Activated CD4-positive, alpha-beta T cell treated with anti-CD3 and anti-CD28 coated beads for 4 hours (primary cell): ENCODE data around the gene GPSM3.
"Not testable (repeated sequence)": the region's sequence is repeated elsewhere in the genome, so short reads cannot be mapped to it uniquely, and the experiment has no call there.

Experiments
- DNase-seq, 2 donors: peaks; one replicate each; pipeline ENCODE4 v3.0.0-alpha.2; 2020

The GPSM3 gene, protein sequence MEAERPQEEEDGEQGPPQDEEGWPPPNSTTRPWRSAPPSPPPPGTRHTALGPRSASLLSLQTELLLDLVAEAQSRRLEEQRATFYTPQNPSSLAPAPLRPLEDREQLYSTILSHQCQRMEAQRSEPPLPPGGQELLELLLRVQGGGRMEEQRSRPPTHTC

DNA sequence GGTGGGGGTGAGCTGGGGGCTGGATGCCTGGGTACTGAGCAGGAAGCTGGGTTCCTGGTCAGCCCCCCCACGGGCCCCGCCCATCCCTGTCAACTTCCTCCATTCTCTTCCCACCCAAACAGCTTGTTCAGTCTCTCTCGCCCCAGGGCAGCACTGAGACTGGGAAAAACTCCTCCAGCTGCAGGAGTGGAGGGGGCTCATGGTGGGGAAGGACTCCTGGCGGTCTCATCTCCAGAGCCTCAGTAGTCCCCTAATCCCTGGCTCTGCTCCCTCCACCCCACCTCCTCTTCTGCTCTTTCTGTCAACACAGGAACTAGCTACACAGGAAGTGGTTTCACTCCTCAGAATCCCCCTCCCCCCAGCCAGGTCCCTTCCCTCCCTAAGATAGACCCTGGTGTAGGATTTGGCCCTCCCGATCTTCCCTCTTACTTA, at the start of gene GPSM3:
TSS of gene GPSM3 (minus strand) at position 36 of the 432 bp plus-strand sequence. CDS start 130 bp downstream, outside the sequence.
- peak; percentile 43 to 50 for DNase-seq

DNA sequence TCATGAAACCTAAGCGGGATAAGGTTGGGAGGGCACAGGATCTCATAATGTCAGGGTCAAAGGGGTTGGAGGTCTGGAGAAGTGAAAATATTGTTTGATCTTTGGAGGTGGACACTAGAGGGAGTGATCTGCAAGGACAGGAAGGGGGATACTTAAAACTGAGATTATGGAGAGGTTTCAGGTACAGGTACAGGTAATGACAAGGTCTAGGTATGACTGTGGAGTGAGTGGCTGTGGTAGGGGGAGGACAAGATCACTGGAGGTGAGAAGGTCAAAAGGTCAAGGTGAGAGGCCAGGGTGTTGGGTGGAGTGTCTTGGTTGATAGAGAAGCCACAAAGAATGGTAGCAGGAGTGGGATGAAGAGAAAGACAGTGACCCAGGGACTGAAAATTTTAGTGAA, 48.2 kb upstream of the GPSM3 start:
- no peak for DNase-seq

DNA sequence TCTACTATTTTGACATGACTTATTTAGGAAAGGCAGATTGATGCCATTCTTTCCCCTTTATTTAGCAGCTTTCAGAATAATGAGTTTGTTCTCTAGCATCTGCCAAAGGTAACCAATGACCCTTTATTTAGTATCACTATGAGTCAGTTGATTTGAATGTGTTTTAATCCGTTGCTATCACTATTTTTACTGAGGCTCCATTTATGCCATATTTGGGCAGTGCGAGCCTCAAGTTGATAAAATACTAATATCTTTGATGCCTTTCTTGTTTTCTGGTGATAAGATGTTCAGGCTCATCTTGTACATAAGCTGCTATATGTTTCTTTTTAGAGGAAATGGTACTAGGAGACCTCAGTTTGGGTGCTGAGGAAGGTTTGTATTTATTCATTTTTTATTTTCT, 47.0 kb upstream of the GPSM3 start:
- DNase-seq, result no peak

DNA sequence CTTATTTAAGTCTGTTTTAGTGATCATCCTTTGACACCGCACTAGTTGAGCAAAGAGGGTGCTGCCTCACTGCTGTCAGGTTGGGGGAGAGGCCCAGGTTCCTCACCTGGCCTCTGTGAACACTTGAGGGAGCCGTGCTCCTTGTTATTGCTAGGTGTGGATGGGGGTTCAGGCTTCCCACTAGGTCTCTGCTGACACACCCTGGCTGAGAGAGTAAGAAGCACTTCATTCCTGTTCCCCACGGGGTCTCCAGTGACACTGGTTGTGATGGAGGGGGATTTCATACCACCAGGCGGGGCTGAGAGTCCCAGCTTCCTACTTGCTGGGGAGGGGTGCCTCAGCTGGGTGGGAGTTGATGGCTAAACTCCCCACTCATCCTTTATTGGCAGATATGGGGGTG, 42.5 kb upstream of the GPSM3 start:
- no peak for DNase-seq

DNA sequence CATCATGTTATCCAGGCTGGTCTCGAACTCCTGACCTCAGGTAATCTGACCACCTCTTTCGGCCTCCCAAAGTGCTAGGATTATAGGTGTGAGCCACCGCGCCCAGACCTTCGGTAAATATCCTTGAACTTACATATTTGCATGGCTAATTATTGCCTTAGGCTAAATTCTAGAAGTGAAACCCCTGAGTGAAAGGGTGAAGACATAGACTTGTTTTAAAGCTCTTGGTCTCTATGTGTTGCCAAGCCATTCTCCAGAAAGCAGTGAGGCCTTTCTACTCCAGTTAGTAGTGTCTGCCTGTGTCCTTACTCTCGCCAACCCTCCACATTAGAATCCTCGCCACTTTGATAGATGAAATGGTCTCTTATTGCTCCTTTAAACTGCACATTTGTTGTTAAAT, 34.0 kb upstream of the GPSM3 start:
- no peak for DNase-seq

DNA sequence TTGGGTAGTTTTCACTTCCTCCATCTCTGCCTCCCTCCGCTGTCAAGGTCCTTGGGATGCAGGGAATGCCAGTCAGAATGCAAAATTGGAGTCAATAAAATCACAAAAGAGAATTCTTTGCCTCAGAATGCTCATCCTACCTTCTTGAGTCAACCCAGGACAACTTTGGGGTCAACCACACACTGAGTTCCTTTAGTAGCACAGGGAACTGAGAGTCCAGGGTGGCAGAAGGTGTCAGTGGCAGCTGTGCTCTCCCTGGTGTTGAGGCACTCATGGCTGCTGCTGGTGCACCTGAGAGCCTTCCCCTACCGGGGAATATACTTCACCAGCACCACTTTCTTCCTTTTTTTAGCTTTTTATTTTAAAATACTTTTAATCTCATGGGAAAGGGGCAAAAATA, 32.3 kb upstream of the GPSM3 start:
- no peak for DNase-seq

DNA sequence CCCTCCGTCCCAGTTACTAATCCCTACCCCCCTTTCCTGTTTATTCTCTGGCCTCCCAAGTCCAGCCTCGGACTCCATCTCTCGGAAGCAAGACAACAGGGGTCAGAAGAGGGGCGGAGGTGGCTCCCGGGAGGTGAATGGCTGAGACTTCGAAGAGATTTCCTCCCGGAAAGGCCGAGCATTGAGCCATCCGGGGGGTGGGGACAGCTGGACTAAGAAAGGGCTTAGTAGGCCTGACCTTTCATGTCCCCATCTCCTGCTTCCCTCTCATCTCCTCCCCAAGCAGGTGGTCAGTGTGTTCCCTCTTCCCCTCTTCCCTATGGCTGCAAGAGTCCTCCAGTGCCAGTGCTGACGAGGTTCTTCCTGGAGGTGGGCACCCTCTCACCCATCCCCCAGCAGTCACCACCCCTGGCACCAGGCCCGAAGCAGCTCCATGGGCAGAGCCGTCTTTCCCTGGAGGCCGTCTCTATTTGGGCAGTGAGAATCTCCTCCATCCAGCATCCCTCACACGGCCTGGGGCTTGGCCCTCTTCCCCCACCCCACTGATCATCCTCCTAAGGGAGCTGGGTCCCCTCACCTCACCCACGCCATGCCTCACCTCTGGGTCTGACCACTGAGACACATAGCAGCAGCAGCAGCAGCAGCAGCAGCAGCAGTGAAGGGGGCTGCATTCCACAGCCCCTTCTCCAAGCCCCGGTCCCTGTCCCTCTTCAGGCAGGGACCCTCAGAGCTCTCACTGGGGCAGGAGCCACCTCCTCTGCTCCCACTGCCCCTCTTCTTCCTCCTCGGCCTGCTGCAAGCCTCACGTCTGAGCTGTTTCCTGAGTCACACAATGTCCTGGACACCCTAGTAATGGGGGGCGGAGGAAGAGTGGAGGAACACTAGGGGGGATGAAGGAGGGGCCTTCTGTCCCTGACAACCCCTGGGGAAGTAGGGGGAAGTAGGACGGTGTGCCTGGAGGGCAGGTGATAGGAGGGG, 31.1 kb upstream of the GPSM3 start, which contains the start of gene NOTCH4:
TSS of gene NOTCH4 (minus strand) at position 810 of the 978 bp plus-strand sequence. CDS start at position 671, 139 bp downstream.
- DNase-seq, result no peak

DNA sequence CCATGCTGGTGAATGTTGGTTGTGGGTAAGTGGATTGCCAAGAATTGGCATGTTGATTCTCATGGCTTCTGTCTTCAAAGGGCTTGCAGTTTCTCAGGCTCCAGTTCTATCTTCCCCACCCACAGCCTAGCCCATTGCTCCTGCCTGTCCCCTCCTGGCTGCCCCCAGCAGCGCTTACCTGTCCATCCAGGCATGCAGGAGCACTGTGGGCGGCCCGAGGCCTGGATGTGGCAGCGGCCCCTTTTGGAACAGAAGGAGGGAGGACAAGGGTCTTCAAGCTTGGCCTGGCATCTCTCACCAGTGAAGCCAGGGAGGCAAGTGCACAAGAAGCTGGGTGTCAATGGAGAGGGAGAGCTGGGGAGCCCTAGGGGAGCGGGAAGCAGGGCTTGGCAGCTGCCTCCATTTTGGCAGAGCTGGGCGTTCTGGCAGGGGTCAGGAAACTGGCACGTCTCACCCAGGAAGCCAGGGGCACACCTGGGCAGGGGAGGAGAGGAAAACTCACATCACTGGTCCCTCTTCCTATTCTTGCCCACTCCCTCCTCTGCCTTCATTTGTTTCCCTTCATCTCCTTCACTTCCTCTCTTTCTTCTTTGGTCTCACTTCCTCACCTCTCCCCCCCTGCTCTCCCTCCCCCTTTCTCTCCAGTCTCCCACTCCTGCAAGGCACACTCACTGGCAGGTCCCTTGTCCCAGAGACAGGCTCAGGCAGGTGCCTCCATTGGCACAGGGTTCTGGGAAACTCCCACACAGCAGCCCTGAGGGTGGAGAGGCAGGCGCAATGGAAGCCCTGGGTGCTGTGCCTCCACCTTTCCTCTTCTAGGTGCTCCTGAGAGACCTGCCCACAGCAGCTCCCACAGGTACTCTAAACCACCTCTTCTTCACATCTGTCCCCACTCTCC, 30.1 kb upstream of the GPSM3 start:
- no peak for DNase-seq

DNA sequence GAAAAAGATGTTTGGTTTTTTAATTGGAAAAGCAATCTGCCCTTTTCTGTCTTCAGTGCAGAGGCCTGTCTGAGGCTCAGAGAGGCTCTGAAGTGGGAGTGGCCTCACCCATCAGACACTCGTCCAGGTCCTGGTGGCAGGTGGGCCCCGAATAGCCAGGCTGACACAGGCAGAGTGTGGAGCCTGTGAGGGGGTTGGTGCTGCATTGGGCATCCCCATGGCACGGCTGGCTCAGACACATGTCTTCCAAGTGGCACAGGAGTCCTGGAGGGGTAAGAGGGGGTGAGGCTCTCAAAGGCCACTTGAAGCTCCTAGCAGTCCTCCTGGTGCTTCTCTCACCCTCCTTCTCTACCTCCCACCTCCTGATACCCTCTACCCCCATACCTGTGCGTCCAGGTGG, 27.6 kb upstream of the GPSM3 start:
- no peak for DNase-seq

DNA sequence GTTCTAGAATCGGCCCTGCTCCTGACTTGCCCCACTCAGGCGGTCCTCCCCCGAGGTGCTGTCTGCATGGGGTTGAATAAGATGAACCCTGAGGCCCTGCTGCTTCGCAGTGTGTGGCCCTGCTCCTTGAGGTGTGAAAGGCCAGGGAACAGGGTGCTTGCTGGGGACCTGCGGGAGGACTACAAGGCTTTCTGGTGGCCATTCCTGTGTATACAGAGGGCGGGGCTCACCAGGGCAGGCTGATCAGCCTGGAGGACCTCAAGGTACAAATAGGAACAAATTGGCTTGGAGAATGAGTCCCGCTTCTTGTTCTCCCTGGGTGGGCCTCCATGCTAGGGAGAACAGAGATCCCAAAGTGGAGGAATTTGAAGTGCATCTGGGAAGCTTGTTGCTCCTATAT, 25.7 kb upstream of the GPSM3 start:
- no peak for DNase-seq

DNA sequence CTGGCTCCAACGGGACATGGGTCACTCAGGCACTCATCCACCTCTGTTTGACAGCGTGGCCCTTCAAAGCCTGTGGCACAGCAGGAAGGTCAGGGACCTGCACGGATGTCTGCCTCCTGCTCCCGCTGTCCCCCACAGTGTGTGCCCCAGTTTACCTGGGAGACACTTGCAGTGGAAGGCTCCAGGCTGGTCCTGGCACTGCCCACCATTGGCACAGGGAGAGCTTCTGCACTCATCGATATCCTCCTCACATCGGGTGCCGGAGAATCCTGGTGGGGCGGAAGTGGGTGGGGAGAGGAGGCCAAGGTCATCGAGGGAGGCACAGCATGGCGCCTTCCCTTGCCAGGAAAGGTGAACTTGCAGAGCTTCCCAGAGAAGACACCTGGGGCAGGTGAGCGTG, 24.6 kb upstream of the GPSM3 start:
- no peak for DNase-seq

DNA sequence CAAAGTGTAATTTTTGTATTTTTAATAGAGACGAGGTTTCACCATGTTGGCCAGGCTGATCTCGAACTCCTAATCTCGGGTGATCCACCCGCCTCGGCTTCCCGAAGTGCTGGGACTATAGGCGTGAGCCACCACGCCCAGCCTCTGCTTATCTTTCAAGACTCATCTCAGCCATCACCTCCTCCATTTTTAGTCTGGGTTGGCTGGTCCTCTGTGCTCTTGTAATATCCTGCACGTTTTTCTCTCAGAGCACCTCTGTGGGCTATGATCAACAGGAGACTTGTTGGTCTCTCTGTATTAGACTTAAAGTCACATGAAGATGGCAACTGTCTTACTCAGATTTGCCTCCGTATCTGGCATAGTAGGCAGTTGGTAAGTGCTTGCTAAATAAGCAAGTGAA, 23.8 kb upstream of the GPSM3 start:
- no peak for DNase-seq

DNA sequence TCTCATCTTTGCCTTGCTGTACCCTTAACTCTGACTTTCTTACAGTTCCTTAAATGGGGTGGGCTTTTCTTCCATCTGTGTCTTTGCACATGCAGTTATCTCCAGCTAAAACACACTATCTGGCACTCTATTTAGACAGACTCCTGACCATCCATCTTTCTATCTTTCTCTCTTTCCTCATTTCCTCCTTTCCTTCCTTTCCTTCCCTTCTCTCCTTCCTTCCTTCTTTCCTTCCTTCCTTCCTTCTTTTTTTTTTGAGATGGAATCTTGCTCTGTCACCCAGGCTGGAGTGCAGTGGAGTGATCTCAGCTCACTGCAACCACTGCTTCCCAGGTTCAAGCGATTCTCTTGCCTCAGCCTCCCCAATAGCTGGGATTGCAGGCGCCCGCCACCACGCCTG, 23.2 kb upstream of the GPSM3 start:
- no peak for DNase-seq

DNA sequence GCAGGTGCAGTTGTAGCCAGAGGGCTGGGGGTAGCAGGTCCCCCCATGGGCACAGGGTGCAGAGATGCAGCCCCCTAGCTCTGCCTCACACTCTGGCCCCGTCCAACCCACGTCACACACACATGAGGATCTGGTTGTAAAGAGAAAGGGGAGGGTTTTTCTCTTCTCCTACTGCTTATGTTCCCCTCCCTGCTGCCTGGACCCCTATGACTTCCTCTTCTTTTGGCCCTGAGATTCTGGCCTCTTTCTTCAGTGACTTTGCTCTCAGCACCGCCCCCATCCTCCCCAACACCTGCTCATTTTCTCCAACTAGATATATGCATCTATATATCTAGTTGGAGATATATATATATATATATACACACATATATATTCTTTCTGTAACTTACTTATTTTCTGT, 21.7 kb upstream of the GPSM3 start:
- no peak for DNase-seq

DNA sequence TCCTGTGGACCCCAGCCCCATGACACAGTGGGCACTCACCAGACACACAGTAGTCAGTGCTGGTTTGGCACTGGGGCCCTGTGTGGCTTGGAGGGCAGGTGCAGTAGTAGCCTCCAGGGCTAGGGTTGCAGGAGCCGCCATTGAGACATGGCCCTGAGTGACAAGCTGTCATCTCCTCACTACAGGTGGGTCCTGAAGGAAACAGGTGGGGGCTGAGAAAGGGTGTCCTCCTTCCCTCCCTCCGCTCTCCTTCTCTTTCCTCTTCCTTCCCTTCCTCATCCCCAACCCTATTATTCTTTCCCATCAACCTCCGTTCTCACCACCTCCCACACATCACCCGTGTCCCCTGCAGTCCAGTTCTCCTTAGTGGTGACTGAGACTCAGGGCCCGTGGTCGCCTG, 21.2 kb upstream of the GPSM3 start:
- no peak for DNase-seq

DNA sequence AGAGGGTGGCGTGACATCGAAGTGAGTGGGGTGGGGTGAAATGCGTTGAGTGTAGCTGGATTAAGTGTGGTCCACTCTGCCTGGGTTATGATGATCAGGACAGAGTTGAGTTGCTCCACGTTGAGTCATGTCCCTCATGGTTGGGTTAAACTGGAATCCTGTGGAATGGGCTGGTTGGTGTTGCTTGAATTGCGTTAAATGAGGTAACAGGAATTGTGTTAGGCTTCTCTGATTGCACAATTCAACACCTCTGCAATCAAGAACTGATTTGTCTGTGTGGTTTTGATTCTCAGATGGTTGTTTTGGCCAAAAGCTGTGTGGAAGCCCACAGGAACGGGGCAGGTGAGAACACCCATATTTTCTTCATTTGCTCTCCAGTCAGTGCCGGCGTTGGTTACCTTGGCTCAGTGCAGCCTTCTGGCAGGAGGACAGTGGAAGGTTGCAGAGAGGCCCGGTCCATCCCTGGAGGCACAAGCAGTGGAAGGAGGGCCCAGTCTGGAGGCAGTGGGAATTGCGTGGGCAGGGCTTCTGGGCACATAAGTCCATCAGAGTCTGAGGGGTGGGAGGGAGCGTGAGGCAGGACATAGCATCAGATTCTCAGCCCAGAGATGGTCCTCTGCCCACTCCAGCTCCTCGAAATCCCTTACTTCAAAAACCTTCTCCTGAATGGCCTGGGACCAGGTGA, 19.8 kb upstream of the GPSM3 start:
- DNase-seq, result no peak

DNA sequence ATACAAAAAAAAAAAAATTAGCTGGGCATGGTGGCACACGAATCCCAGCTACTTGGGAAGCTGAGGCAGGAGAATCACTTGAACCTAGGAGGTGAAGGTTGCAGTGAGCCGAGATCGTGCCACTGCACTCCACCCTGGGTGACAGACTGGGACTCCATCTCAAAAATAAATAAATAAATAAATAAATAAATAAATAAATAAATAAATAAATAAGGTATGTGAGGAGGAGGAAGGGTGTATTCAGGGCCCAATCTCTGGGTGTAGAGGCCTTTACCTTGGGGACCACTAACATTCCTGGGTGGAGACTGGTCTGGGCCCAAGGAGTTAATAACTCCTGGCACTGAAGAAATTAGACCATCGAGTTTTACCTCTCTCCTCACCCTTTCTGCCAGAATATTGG, 19.0 kb upstream of the GPSM3 start:
- not testable (repeated sequence) for DNase-seq

DNA sequence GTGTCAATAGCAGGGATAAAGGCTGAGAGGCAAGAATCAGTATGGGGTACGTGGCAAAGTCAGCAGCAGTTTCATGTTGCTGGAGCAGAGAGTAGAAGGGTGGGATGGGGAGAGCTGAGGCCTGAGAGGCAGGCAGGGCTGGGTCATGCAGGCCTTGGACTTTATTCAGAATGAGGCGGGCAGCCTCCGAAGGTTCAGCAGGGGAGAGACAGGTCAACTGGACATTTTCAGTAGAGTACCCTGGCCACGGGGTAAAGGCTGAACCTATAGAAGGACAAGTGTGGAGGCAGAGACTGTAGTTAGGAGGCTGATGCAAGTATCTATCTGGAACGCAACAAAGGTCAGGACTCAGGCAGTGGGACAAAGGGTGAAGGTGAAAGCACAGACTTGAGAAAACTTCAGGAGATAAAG, 17.8 kb upstream of the GPSM3 start:
- DNase-seq, result no peak

DNA sequence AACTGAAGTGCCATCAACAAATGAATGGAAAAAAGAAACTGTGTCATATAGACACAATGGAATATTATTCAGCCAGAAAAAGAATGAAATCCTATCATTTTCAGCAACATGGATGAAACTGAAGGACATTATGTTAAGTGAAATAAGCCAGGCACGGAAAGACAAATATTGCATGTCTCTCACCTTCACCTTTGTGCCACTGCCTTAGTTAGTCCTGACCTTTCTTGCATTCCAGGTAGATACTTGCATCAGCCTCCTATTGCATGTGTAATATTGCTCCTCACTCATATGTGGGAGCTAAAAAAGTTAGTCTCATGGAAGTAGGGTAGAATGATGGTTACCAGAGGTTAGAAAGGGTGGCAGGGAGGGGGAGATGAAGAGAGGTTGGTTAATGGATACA, 16.6 kb upstream of the GPSM3 start:
- no peak for DNase-seq

DNA sequence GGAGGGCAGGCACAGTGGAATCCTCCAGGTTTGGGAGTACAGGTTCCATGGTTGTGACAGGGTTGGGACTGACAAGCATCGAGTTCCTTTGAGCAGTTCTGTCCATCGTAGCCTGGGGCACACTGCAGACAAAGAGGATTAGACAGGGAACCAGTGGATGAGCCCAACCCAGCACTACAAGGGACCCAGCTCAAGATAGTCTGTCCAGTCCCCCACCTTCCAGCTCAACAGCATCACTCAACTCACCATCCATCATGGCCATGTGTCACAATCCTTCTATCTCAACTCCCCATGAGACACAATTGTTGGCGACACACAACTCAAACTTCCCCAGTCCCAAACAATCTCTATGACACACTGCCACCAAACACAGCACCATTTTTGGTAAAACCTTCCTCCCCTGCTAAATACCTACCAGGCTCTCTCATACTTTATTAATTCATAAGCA, 11.8 kb upstream of the GPSM3 start:
- no peak for DNase-seq

DNA sequence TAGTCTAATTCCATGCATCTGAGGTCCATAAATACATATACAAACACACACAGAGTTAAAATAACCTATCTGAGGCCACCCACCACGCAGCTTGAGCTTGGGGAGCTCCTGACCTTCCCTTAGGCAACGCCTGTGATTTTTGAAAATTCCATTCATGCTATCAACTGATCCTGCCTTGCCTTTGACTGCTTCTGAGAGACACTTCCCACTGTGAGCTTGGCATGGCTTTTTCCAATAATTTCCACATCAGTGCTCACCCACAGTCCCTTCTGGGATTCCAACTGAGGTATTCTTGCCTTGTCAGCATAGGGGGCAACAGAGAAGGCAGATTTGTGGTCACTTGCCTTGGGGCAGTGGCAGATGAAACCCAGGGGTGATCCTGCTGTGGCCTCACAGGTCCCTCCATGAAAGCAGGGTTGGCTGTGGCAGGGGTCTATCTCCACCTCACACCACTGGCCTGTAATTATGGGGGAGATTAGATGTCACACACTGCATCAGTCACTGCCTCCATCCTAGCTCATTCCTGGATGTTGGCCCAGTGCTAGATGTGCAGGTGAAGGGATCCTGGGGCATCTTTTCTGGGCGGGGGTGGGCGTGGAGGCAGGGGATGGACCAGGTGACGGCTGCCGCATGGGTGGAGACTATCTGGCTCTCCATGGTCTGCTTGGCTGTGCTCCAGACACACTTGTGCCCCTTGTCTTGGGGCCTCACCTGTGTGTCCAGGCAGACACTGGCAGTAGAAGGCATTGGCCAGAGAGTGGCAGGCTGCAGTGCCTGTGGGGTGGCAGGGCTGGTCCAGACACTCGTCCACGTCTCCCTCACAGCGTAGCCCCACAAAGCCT, 11.2 kb upstream of the GPSM3 start:
- no peak for DNase-seq

DNA sequence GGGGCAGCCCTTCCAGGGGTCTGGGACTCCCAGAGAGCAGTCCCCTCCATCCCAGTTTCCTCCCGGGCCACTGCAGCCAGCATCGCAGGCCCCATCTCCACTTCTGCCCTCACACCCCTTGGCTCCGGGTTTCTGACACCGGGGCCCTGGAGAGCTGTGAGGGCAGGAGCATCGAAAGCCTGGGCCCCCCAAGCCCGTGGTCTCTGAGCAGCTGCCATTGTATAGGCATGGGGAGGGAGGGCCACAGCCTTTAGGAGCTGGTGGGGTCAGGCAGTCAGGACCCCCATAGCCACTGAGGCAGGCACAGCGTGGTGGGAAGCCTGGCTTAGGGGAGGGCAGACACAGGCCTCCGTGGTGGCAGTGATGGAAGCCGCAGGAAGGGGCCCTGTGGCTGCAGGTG, 9.7 kb upstream of the GPSM3 start:
- no peak for DNase-seq
